ENCODE measurements around the gene DNAJB8.

DNAJB8 gene

DNA sequence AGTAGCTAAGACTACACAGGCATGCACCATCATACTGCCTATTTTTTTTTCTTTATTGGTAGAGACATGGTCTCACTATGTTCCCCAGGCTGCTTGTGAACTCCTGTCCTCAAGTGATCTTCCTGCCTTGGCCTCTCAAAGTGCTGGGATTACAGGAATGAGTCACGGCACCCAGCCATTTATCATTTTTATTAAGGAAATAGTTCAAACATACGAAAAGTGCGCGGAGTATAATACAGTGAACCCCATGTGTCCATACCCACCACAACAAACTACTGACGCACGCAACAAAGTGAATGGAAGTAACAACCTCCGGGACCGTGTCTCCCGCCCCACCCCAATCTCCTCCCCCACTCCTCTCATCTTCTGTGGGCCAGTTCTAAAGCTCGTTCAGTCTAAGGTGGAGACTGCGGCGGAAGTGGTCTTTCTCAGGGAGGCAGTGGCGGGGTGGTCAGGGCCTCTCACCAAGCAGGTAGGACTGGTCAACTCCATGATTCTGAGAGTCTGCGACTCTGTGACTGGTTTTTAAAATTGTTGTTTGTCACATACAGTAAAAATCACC lies 42.1 kb downstream of the DNAJB8 start:
- TF ChIP-seq, protein P1, sequence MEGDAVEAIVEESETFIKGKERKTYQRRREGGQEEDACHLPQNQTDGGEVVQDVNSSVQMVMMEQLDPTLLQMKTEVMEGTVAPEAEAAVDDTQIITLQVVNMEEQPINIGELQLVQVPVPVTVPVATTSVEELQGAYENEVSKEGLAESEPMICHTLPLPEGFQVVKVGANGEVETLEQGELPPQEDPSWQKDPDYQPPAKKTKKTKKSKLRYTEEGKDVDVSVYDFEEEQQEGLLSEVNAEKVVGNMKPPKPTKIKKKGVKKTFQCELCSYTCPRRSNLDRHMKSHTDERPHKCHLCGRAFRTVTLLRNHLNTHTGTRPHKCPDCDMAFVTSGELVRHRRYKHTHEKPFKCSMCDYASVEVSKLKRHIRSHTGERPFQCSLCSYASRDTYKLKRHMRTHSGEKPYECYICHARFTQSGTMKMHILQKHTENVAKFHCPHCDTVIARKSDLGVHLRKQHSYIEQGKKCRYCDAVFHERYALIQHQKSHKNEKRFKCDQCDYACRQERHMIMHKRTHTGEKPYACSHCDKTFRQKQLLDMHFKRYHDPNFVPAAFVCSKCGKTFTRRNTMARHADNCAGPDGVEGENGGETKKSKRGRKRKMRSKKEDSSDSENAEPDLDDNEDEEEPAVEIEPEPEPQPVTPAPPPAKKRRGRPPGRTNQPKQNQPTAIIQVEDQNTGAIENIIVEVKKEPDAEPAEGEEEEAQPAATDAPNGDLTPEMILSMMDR (IDR thresholded peaks at IDR 0.05; ENCODE audit: low read depth, low read length, missing control alignments): no peak
- no peak for DNase-seq (ENCODE audit: low read depth)
- H3K4me3 ChIP-seq (ENCODE audit: low read depth, low read length): no peak overlapping the region

DNA sequence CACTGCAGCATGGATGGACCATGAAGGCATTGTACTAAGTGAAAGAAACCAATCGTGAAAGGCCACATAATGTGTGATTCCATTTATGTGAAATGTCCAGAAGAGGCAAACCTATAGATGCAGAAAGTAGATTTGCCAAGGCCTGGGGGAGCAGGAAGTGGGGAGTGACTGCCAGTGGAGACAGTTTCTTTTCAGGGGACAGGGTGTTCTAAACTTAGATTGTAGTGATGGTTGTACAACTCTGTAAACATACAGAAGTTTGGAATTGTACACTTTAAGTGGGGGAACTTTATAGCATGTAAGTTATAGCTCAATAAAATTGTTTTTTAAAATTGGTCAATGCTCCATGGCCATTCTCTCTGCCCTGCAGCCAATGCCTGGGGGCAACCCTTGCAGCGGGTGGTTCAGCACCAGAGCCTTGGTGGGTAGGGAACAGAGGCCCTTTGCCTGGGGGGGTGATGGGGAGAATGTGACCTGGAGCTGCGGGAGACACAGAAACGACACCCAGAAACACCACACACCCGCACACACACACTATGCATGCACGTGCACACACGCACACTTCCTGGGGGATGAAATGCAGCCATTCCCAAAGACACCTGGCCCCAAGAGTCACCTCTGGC lies 43.1 kb downstream of the DNAJB8 start:
- TF ChIP-seq, protein P1 (IDR thresholded peaks at IDR 0.05; ENCODE audit: low read depth, low read length, missing control alignments): no peak
- no peak for DNase-seq (ENCODE audit: low read depth)
- H3K4me3 ChIP-seq (ENCODE audit: low read depth, low read length): no peak overlapping the region

DNA sequence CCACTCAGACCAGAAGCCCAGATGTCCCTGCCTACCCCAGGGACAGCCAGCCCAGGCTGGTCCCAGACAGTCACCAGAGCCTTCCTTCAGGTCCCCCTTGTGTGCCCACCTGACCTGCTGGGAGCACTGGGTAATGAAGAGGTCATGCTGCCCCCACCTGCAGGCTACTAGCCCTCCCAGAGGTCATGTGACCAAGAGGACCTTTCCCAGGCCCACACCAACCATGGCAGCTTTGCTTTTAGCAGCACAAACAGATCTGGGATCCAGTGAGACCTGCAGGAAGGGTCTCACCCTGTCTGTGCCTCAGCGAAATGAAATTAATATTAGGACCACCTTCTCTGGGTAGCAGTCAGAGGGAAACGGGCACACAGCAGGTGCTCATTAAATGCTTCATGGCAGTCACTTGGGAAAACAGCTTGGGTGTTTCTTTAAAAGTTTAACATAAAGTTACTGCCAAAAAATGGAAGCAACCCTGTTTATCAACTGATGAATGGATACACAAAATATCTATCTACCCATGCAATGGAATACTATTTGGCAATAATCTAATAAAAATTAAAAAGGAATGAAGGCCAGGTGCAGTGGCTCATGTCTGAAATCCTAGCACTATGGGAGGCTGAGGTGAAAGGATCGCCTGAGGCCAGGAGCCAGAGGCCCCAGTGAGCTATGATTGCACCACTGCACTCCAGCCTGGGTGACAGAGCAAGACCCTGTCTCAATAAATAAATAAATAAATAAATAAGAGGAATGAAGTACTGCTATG lies 43.7 kb downstream of the DNAJB8 start:
- TF ChIP-seq, protein P1 (IDR thresholded peaks at IDR 0.05; ENCODE audit: low read depth, low read length, missing control alignments): no peak
- DNase-seq (ENCODE audit: low read depth): no peak

DNA sequence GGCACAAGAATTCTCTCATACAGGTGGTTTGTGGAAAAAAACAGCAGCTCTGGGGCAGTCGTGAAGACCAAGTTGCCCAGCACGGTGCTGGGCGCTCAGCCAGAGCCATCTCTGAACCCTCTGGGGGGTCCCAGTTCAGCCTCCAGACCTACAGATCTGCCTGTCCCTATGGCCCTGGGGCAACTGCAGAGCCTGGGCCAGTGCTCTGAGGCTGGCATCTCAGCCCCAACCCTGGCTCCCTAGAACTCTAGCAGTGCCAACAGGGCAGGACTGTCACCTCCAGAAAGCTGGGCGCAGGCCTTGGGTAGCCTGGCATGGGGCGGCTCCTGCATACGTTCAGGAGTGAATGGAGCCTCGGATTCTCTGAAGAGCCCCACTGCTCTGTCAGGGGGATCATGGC lies 44.7 kb downstream of the DNAJB8 start:
- TF ChIP-seq, protein P1 (IDR thresholded peaks at IDR 0.05; ENCODE audit: low read depth, low read length, missing control alignments): no peak
- no peak for DNase-seq (ENCODE audit: low read depth)
- H3K4me3 ChIP-seq (ENCODE audit: low read depth, low read length): no peak overlapping the region

More for the DNA sequence above, 43.7 kb downstream of the DNAJB8 start:
- H3K4me3 ChIP-seq (ENCODE audit: low read depth, low read length): no peak overlapping the region

DNA sequence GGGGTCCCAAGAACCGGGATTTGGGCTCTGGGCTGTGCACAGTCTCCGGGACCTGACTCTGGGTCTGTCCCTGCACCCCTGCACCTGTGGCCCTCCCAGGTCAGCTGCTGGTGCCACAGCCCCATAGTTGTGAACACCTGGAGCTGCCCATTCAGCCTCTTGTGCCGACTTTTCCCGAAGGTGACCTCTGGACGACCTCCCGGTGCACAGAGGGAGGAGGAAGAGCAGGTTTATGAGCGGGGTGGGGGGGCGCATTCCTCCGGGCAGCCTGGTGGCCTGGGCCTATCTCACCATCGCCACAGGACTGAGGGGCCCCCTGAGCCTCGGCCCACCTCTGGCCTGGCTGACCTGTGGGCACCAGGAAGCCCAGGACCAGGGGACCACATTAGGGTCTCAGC lies 45.3 kb downstream of the DNAJB8 start:
- TF ChIP-seq, protein P1 (IDR thresholded peaks at IDR 0.05; ENCODE audit: low read depth, low read length, missing control alignments): no peak
- H3K4me3 ChIP-seq (ENCODE audit: low read depth, low read length): no peak overlapping the region
- DNase-seq (ENCODE audit: low read depth): no peak

DNA sequence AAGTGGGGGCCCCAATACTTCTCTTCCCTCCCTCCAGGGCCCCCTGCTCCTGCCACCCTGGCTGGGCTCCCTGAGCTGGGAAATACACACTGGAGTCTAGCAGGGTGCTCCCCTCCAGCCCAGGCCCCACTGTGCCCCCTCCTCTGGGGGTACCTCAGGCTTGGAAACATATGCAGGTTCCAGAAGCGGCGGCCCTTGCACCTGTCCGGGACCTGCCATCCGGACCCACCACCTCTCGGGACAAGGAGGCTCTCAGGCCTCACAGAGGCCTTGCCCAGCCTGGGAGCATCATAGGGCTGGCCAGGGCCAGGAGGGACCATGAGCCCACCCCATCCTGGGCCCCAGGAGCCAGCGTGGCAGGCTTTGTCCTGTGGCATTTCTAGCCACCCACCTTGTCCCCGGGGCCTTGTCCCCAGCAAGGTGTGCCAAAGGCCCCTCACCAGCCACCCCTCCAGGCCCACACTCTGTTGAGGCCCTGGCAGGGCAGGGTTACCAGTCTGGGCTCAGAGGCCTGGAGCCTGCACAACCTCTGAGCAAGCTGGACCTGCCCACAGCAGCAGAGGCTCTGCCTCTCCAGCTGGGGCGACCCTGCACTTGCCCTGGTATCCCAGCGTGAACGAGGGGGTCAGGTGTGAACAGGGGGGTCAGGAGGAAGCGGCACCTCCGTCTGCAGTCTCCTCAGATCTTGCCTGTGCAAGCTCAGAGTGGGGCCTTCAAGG lies 45.8 kb downstream of the DNAJB8 start:
- TF ChIP-seq, protein P1 (IDR thresholded peaks at IDR 0.05; ENCODE audit: low read depth, low read length, missing control alignments): no peak
- no peak for DNase-seq (ENCODE audit: low read depth)
- H3K4me3 ChIP-seq (ENCODE audit: low read depth, low read length): no peak overlapping the region
